Measurements from ENCODE around the gene RASGEF1C.

The RASGEF1C gene

DNA sequence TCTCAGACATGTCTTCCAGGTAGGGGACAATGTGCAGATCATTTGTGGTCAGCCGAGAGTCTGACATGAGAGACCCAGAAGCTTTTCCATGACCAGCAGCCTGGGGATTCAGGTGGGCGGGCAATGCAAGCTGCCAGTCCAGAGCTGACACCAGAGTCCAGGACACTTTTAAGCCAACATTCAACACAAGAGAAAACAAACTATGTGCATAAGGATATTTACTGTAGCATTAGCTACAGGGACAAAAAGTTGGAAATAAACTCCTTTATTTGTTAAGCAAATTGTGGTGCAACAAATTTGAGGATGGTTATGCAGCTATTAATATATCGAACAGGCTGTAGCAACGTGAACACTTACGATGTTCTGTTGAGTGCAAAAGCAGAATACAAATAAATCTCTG is 127.5 kb downstream of the RASGEF1C start:
- H3K4me3 ChIP-seq (ENCODE audit: low read depth, low read length), result no peak overlapping the region
- TF ChIP-seq, protein P1, sequence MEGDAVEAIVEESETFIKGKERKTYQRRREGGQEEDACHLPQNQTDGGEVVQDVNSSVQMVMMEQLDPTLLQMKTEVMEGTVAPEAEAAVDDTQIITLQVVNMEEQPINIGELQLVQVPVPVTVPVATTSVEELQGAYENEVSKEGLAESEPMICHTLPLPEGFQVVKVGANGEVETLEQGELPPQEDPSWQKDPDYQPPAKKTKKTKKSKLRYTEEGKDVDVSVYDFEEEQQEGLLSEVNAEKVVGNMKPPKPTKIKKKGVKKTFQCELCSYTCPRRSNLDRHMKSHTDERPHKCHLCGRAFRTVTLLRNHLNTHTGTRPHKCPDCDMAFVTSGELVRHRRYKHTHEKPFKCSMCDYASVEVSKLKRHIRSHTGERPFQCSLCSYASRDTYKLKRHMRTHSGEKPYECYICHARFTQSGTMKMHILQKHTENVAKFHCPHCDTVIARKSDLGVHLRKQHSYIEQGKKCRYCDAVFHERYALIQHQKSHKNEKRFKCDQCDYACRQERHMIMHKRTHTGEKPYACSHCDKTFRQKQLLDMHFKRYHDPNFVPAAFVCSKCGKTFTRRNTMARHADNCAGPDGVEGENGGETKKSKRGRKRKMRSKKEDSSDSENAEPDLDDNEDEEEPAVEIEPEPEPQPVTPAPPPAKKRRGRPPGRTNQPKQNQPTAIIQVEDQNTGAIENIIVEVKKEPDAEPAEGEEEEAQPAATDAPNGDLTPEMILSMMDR (IDR thresholded peaks at IDR 0.05; ENCODE audit: low read depth, low read length), result no peak

DNA sequence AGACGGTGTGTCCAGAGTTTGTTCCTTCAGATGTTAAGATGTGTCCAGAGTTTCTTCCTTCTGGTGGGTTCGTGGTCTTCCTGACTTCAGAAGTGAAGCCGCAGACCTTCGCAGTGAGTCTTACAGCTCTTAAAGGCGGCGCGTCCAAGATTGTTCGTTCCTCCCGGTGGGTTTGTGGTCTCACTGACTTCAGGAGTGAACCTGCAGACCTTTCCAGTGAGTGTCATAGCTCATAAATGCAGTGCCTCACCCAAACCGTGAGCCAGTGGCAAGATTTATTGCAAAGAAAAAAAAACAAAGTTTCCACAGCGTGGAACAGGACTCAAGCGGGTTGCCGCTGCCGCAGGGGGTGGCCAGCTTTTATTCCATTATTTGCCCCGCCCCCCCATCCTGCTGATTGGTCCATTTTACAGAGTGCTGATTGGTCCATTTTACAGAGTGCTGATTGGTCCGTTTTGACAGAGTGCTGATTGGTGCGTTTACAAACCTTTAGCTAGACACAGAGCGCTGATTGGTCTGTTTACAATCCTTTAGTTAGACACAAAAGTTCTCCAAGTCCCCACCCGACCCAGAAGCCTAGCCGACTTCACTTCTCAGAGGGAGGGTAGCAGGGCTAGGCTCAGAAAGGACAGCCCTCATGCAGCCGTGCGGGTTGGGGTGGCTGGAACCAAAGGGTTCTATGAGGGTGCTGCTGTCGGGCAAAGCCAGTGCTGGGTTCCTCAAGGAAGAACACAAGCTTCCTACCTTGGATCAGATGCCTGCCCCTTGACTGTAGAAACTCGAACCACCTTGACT is 128.3 kb downstream of the RASGEF1C start:
- TF ChIP-seq, protein P1 (IDR thresholded peaks at IDR 0.05; ENCODE audit: low read depth, low read length), result no peak

GRCh38 chr5:180079702-180080466 is 129.1 kb downstream of the RASGEF1C start:
- H3K4me3 ChIP-seq (ENCODE audit: low read depth, low read length), result no peak overlapping the region
- TF ChIP-seq, protein P1 (IDR thresholded peaks at IDR 0.05; ENCODE audit: low read depth, low read length), result no peak

More for the DNA sequence above, 128.3 kb downstream of the RASGEF1C start:
- H3K4me3 ChIP-seq (ENCODE audit: low read depth, low read length), result no peak overlapping the region

DNA sequence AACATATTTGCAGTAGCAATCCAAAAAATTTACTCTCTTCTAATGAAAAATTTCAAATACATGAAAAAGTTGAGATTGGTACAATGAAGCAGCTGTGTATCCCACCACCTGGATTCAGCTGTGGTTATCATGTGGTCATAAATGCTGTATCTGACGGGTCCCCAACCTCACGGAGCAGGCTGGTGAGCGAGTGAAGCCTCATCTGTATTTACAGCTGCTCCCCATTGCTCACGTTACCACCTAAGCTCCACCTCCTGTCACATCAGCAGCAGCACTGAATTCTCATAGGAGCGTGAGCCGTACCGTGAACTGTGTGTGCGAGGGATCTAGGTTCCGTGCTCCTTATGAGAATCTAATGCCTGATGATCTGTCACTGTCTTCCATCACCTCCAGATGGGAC is 130.7 kb downstream of the RASGEF1C start:
- TF ChIP-seq, protein P1 (IDR thresholded peaks at IDR 0.05; ENCODE audit: low read depth, low read length), result no peak

DNA sequence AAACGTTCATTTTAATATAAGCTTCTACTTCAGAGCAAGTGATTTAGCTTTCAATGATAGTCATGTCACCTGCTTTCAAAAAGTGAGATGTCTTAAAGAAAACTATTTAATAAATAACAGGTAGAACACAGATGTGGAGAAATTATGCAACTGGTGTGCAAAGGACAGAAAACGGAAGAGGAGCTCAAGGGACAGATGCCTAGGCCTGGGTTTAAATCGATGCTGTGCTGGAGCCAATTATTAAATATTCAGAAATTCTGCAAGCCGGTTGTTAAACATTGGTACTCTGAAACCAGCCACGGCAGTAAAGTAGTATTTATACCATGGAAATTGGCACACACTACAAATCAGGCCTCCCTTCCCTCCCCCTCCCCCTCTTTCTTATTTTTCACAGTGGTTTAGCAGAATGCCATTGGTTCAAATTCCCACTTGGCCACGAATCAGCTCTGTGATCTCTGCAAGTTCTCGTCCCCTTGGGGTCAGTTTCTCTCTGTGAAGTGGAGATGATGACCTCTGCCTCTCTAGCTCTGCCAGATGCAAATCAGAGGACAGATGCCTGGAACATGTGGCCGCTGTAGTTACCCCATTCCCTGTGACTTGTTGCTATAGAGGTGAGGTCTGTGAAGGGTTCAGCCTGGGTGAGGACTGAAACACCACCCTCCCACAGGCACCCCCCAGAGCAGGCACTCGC is 131.3 kb downstream of the RASGEF1C start:
- TF ChIP-seq, protein P1 (IDR thresholded peaks at IDR 0.05; ENCODE audit: low read depth, low read length), result no peak
- no peak overlapping the region for H3K4me3 ChIP-seq (ENCODE audit: low read depth, low read length)

More for the DNA sequence above, 130.7 kb downstream of the RASGEF1C start:
- no peak overlapping the region for H3K4me3 ChIP-seq (ENCODE audit: low read depth, low read length)

DNA sequence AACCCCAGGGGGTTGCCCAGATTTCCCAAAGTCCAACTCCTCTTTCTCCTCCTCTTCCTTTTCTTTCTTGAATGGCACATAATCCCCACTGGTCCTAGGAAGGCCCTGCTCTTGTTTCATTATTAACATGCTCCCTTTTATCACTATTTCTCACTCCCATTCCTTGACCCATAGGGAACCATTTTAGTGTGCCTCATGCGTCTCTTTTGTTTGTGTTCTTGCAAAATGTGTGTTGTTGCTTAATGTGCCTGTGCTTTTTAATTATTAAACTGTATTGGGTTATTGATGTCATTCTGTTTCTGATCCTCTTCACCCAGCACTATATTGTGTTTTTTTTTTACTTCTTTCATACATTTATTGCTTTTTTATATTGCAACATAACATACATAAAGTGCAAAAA is 133.3 kb downstream of the RASGEF1C start:
- TF ChIP-seq, protein P1 (IDR thresholded peaks at IDR 0.05; ENCODE audit: low read depth, low read length), result no peak

More for the DNA sequence above, 133.3 kb downstream of the RASGEF1C start:
- H3K4me3 ChIP-seq (ENCODE audit: low read depth, low read length), result no peak overlapping the region
